Measurements from ENCODE around the gene SDF2L1. TPM values are rescaled to one million over a fixed set of nuclear protein-coding genes. Genes with fewer than 3 reads are reported as not detected.
"Not testable (repeated sequence)": the region's sequence is repeated elsewhere in the genome, so short reads cannot be mapped to it uniquely, and the experiment has no call there.

Gene SDF2L1, protein sequence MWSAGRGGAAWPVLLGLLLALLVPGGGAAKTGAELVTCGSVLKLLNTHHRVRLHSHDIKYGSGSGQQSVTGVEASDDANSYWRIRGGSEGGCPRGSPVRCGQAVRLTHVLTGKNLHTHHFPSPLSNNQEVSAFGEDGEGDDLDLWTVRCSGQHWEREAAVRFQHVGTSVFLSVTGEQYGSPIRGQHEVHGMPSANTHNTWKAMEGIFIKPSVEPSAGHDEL
- total RNA-seq: 20.4 TPM
- long read RNA-seq, transcript SDF2L1-201 (3 exons, 865 nt): major isoform, 23 of 23 reads
- long read RNA-seq, partial matches to known transcripts: 0 of 23 reads
- long read RNA-seq, other reads (novel, unspliced or antisense): 0 of 23 reads

DNA sequence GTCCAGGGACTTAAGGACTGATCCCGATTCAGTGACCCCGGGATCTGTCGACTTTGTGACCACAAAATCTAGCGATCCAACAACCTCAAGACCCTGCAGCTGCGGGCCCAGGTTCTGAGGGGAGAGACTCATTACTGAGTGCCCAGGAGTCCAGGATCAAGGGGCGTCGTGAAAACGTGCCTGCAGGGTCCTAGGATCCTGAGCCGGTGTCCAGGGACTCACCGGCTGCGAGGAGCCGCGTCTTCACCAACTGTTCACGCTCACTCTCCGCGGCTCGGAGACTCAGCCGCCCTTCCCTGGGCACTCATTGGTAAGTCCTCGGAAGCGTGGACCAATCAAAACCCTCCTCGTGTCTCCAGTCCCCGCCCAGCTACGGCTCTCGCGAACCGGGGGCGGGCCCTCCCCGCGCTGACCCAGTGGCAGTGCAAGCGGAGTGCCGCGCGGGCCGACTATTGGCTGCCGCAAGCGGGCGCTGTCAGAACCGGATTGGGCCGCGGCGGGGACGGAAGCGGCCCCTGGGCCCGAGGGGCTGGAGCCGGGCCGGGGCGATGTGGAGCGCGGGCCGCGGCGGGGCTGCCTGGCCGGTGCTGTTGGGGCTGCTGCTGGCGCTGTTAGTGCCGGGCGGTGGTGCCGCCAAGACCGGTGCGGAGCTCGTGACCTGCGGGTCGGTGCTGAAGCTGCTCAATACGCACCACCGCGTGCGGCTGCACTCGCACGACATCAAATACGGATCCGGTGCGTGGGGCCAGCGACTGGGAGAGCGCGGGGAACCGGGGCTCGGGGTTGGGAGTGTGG lies at the start of gene SDF2L1:
SDF2L1 (plus strand) TSS at position 514 of the 795 bp plus-strand sequence; CDS start at position 549, 35 bp downstream.
- peak; percentile 100 for ATAC-seq (ENCODE audit: poor library complexity)
- DNase-seq: peak; percentile 99
- intact Hi-C loops (cut with DNase I): no loop called here

DNA sequence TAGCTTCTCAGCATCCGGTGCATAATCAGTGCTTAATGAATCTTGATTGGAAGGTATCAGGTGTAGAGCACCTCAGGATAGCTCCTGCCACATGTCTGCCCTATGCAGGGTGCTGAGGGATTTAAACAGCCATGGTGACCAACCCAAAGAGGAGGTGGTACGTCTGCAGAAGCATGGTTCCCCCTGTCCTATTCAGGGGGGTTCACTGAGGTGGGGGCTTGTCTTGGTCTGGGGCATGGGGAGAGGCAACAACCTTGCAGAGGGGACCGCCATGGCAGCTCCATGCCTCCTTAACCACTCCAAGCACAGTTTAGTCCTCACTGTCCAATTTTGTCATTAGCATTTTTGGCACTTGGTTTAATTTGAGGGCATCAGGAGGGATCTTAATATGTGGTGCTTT lies 49.7 kb upstream of the SDF2L1 start:
- DNase-seq (no peak), ATAC-seq (ENCODE audit: poor library complexity) (no peak)
- intact Hi-C loops (cut with DNase I): no loop called here

DNA sequence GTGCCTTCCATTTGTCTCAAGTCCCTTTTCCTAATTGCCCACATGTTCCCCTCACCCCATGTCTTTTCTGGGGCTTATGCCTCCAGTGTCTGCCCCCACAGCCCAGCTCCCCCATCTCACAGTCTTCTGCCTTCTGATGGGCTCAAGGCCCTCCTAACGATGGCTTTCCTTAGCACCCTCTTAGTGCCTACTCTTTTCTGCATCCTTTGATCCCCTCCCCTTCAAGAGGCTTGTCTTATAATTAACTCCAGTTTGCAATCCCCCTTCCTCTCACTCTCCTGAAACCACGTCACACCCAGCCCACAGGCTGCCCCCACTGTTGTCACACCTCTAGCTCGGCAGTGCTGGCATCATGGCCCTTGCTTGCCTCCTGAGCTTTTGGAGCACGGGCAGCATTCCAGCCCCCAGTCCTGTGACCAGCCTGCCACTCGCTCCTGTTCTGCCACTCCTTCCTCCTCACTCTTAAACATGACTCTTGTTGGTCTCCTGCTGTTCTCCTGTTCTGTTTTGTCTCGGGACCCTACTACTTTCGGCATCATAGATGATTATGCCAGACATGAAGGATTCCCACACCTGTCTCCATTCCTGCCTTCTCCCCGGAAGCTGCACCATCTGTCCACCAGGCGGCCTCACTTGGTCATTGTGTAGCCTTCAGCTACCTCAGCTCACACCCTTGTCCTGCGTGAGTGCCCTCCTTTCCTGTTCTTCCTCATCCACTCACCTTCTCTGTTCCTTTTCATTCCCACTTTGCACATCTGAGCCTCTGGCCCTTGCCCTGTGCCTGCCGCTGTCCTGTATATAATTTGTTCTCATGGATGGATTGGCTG lies 48.5 kb upstream of the SDF2L1 start:
- peak; percentile 76 for DNase-seq
- intact Hi-C loops (cut with DNase I): no loop called here
- ATAC-seq (ENCODE audit: poor library complexity): peak; percentile 73

DNA sequence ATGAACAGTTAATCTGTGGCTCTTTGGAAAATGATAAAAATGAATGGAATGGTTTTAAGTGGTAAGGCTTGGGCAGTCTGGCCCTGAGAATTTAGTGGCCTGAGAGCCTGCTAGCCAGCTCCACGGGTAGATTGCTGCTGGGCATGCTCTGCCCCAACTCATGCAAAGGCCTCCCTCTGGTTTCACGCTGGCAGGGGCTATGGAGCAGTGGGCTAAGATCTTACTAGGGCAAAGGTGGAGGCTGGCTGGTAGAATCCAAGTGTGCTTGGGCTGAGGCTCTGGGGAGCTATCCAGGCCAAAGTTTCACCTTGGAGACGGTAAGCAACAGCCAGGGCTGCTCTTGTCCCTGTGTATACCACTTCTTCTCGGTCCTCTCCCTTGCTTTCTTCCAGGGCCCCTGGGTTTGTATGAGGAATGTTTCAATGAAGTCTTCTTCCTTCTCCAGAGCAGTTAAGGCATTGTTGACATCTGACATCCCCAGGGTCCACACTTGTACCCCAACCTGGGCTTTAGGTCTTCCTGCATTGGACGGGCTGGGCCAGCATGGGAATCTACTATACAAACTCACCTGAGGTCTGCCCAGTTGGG lies 47.1 kb upstream of the SDF2L1 start:
- ATAC-seq (ENCODE audit: poor library complexity) (peak; percentile 76), DNase-seq (peak; percentile 49)
- intact Hi-C loops (cut with DNase I): no loop called here

DNA sequence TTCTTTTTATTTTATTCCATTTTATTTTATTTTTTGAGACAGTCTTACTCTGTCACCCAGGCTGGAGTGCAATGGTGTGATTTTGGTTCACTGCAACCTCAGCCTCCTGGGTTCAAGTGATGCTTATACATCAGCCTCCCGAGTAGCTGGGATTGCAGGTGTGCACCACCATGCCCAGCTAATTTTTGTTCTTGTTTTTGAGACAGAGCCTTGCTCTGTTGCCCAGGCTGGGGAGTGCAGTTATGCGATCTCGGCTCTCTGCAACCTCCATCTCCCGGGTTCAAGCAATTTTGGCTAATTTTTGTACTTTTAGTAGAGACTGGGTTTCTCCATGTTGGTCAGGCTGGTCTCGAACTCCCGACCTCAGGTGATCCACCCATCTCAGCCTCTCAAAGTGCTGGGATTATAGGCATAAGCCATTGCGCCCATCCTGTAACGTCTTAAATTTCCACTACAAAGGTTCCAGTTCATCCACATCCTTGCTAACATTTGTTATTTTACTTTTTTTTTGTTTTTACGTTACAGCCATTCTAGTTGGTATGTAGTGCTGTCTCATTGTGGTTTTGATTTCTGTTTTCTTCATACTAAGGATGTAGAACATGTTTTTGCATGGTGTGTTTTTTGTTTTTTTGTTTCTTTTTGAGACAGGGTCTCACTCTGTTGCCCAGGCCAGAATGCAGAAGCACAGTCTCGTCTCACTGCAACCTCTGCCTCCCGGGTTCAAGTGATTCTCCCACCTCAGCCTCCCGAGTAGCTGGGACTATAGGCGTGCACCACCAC lies 45.6 kb upstream of the SDF2L1 start:
- DNase-seq; ATAC-seq (ENCODE audit: poor library complexity); intact Hi-C loops (cut with DNase I): not testable (repeated sequence)

DNA sequence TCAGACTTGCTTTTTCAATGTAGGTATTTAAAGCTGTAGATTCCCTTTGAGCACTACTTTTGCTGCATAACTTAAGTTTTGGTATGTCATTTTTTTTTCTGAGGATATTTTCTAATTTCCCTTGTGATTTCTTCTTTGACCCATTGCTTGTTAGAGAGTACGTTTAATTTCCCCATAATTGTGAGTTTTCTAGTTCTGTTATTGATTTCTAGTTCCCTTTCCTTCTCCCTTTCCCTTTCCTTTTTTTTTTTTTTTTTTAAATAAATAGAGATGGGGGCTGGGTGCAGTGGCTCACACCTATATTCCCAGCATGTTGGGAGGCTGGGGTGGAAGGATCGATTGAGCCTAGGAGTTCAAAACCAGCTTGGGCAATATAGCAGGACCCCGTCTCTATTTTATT lies 43.8 kb upstream of the SDF2L1 start:
- intact Hi-C loops (cut with DNase I): no loop called here
- ATAC-seq (ENCODE audit: poor library complexity) (no peak), DNase-seq (no peak)

DNA sequence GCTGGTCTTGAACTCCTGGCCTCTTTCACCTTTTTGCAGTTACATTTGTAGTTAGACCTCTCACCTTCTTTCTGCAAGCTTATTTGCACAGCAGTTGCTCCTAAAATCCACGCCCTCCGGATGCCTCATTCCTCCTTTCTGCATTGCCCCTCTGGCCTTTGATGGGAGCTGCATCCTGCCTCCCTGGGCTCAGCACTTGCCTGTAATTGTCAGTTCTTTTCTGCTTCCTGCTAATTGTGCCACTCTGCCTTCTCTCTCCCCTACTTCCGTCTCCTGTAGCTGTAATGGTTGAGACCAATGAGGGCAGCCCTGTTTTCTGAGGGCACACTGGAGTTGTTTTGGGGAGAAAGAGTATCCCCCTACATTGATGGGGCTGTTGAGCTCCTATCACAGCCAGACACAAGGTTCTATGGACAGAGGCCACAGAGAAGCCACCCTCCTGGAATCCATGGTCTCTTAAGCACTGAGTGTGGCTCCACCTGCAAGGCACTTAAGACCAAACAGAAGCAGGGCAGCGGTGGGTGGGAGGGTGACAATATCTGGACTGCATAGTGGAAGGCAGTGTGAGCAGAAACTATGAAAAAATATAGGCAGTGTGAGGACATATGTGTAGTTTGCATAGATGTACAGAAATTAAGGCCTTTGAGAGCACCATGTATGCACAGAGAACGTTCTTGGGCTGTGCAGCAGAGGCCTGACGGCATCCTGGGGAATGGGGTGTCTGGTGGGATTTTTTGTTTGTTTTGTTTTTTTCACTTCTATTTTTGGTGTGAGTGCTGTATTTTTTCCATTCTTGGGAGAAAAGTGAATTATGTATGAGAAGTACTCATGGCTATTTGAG lies 42.8 kb upstream of the SDF2L1 start:
- DNase-seq (no peak), ATAC-seq (ENCODE audit: poor library complexity) (no peak)
- intact Hi-C loops (cut with DNase I): no loop called here

DNA sequence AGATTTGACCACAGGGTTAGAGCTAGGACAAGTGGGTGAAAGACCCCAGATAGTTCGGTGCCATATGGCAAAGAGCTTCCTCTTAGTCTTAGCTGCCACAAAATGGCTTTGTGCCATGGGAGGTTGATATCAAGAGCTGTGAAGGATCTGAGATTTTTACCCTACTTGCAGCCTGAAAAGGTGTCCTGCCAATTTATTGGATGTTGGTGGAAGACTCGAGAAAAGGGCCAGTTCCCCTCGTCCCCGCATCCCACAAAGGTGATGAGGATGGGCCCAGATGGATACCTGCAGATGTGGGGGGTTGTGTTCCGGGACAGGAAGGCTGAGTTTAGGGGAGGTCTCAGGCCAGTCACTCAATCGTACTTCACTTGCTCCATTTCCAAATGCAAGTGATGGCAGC lies 39.5 kb upstream of the SDF2L1 start:
- intact Hi-C loops (cut with DNase I): no loop called here
- ATAC-seq (ENCODE audit: poor library complexity) (no peak), DNase-seq (no peak)

DNA sequence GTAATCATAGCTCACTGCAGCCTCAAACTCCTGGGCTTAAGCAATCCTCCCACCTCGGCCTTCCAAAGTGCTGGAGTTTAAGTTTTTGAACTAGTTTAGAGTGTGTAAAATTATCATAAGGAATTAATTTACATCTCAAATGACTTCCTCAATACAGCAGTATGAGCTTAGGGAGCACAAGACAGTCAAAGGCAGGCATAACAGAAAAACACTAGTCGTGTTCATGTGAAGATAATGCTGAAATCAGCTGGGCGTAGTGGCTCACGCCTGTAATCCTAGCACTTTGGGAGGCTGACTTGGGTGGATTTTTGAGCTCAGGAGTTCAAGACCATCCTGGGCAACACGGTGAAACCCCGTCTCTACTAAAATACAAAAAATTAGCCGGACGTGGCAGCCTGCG lies 38.1 kb upstream of the SDF2L1 start:
- no peak for DNase-seq
- no peak for ATAC-seq (ENCODE audit: poor library complexity)
- intact Hi-C loops (cut with DNase I): no loop called here

DNA sequence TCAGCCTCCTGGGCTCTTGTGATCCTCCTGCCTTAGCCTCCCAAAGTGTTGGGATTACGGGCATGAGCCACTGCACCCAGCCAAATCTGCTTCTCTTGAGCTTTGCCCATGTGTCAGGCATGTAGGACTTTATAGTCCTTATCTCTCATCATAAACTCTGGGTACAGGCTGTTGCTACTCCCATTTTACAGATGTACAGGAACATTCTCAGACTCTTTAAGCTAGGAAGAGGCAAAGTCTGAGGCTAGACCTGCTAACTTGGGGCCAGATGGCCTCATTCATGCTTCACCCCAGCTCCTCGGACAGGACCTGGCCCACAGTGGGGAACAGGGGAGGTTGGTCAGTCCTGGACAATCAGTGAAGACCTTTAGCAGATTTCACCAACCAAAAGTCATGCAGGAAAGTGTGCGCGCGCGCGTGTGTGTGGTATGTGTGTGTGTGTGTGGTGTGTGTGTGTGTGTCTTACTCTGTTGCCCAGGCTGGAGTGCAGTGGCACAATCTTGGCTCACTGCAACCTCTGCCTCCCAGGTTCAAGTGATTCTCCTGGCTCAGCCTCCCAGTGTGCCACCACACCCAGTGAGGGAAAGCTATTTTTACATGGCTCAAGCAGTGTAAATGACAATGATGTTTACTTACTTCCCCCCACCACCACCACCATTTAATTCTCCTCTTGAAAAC lies 36.1 kb upstream of the SDF2L1 start:
- no peak for DNase-seq
- intact Hi-C loops (cut with DNase I): no loop called here
- no peak for ATAC-seq (ENCODE audit: poor library complexity)

DNA sequence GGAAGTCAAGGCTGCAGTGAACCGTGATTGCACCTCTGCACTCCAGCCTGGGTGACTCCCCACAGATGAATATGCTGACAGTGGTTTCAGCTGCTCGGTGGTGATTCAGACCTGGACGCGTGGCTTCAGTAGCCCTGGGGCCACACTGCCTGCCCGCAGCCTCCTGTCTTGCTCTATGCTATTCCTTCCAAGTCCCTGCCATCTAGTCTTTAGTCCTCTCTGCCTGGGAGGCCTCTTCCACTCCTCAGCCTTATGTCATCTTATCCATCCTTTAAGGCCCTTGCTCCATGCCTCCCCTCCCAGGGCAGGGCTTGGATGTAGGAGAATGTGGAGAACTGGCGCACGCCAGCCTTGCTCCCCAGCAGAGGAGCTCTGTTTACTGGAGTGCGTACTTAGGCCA lies 35.3 kb upstream of the SDF2L1 start:
- no peak for DNase-seq
- intact Hi-C loops (cut with DNase I): no loop called here
- no peak for ATAC-seq (ENCODE audit: poor library complexity)

DNA sequence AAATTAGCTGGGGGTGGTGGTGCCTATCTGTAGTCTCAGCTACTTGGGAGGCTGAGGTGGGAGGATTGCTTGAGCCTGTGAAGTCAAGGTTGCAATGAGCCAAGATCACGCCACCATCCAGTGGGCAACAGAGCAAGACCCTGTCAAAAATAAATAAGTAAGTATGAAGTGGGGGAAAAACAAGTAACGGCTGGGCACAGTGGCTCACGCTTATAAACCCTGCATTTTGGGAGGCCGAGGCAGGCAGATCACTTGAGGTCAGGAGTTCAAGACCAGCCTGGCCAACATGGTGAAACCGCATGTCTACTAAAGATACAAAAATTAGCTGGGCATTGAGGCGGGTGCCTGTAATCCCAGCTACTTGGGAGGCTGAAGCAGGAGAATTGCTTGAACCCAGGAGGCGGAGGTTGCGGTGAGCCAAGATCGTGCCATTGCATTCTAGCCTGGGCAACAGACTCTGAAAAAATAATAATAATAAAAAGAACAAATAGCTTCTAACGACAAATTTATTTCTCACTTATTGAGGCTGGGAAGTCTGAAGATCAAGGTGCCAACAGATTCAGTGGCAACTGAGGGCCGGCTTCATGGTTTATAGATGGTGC lies 32.4 kb upstream of the SDF2L1 start:
- intact Hi-C loops (cut with DNase I); ATAC-seq (ENCODE audit: poor library complexity): not testable (repeated sequence)

DNA sequence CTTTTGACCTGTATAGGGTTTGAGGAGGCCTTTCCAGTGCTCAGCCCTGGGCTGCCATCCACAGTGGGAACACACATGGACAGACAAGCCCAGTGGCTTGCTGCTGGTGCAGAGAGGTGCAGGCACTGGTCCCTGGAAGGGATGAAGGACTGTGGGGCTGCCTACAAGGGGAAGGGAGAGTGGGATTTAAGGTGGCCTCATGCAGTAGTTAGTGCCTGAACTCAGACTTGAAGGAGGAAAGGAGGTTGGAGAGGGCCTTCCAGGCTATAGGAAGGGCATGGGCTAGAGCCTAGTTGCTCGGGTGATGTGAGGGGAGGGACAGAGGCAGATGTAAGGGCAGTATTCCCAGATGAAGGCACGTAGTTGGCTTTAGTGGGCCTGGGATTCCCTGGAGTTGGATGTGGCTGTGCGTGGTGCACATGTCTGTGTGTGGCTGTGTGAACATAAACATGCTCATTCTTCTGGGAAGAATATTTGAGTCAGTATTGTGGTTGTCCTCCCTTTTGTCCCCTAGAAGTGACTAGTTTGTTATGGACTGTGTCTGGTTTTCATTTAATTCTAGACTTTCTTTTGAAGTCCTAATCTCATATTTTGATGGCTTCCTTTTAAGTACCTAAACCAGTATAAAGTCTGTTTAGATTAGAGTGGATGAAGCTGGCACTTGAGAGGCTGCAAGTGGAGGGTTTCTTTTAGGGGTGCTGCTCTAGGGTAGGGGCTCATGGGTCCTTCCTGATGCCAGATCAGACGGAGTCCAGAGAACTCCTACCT lies 30.7 kb upstream of the SDF2L1 start:
- intact Hi-C loops (cut with DNase I): no loop called here
- DNase-seq: no peak
- no peak for ATAC-seq (ENCODE audit: poor library complexity)

More for the DNA sequence above, 32.4 kb upstream of the SDF2L1 start:
- DNase-seq: not testable (repeated sequence)

DNA sequence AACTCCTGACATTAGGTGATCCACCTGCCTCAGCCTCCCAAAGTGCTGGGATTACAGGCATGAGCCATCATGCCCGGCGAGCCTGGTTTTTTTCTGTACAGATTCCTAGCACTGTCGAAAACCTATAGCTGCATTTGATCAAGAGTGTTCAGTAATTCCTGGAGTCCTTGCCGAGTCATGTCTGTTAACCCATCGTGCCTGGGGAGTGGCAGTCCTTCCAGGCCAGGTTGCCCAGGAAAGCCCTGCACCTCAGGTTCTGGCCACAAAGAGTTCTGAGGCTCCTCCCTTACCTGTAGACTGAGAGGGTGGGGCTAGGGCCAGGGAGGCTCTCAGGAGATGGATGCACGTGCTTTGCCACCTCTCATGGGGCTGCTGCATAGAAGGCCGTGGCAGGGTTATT lies 29.2 kb upstream of the SDF2L1 start:
- no peak for ATAC-seq (ENCODE audit: poor library complexity)
- intact Hi-C loops (cut with DNase I): no loop called here
- no peak for DNase-seq

DNA sequence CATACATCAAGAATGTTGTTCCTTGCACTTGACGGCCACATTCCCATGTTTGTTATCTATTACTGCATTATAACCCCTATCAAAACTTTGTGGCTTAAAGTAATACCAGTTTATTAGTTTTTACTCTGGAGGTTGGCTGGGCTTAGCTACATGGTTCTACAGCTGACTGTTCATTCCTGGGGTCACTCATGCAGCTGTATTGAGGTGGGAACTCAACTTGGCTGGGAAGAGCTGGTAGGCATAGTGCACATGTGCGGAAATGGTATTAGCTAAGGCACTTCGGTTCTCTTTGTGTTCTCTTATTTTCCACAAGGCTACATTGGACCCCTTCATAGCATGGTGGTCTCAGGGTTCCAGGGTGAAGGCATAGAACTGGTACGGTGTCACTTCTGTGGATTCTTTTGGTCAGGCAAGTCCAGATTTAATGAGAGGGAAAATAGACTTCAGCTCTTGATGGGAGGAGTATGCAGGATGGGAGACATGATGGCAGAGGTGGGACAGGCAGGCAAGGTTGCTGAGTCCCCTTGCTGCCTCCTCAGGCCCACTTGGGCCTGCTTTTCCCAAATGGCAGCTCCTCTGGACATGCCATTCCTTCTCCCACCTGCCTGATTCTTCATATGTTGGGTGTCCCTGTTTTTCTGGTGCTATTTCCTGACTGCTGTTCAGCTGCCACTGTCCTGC lies 28.4 kb upstream of the SDF2L1 start:
- intact Hi-C loops (cut with DNase I): no loop called here
- no peak for ATAC-seq (ENCODE audit: poor library complexity)
- no peak for DNase-seq

Measured in Right ventricle myocardium superior (tissue), 1 donor.